ENCODE measurements around the gene CAV1.

GRCh38 chr7:116610210-116610609 is 85.4 kb downstream of the CAV1 start:
- TF ChIP-seq EZH2 (IDR thresholded peaks at IDR 0.05; ENCODE audit: borderline replicate concordance, insufficient read depth, low read length, poor library complexity, severe bottlenecking): no peak
- no peak for TF ChIP-seq POLR2AphosphoS5 (IDR thresholded peaks at IDR 0.05)
- no peak for TF ChIP-seq EP300 (conservative IDR thresholded peaks at IDR 0.05; ENCODE audit: poor library complexity, severe bottlenecking)
